GM12878 (cell line): ENCODE data around the gene MAP4K5.

Experiments
- ASH2L ChIP-seq: fragments of 300-600, 200-600 bp; sonication (generic); IDR thresholded peaks from 2 replicates; pipeline ENCODE4 v1.6.1; 2017; ENCODE audit warnings: low read depth, mild to moderate bottlenecking, borderline replicate concordance
- SIX5 ChIP-seq: IDR thresholded peaks from 2 replicates; pipeline ENCODE4 v1.6.1; 2011; ENCODE audit warnings: mild to moderate bottlenecking, low read depth, low read length, moderate library complexity; ENCODE audit not compliant: severe bottlenecking
- SMAD5 ChIP-seq: IDR thresholded peaks from 2 replicates; pipeline ENCODE4 v1.6.1; 2016; ENCODE audit warnings: antibody characterized with exemption, low read depth
- SP1 ChIP-seq: IDR thresholded peaks from one replicate; pipeline ENCODE4 v1.6.1; 2011; ENCODE audit warnings: low read depth, low read length
- SUPT20H ChIP-seq: IDR thresholded peaks from 2 replicates; pipeline ENCODE4 v1.6.1; 2011; ENCODE audit warnings: low read depth, mild to moderate bottlenecking, low read length, moderate library complexity, borderline replicate concordance; ENCODE audit not compliant: control insufficient read depth
- TF ChIP-seq, protein P1 (sequence below), 3 experiments: IDR thresholded peaks in 2 of 3; conservative IDR thresholded peaks in 1 of 3; 2 replicates each; pipeline ENCODE4 v1.5.1; 2011; ENCODE audit warnings: low read depth in 3 of 3, low read length in 3 of 3, mild to moderate bottlenecking in 3 of 3, control low read depth in 2 of 3, moderate library complexity in 2 of 3, inconsistent platforms in 1 of 3, mixed read lengths in 1 of 3; ENCODE audit not compliant: control insufficient read depth in 2 of 3, insufficient read depth in 1 of 3; ENCODE audit errors: extremely low read depth in 1 of 3

DNA sequence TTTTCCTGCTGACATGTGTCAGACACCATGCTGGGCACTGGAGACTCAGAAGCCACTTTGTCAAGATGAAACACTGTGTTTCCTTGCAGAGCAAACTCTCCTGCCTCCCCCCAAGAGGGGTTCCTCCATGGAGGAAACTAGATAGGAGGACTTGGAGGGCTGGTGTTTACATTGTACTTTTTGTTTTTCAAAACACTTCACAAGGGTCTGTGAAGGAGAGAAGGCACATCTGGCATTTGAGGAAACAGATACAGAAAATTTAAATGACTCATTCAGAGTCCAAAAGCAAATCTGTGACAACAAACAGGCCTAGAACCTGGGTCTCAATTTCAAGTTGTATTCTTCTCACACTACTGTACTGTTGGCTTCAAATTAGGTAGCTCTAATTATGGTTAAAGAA lies 128.9 kb downstream of the MAP4K5 start:
- no peak for TF ChIP-seq ASH2L
- TF ChIP-seq, protein P1, sequence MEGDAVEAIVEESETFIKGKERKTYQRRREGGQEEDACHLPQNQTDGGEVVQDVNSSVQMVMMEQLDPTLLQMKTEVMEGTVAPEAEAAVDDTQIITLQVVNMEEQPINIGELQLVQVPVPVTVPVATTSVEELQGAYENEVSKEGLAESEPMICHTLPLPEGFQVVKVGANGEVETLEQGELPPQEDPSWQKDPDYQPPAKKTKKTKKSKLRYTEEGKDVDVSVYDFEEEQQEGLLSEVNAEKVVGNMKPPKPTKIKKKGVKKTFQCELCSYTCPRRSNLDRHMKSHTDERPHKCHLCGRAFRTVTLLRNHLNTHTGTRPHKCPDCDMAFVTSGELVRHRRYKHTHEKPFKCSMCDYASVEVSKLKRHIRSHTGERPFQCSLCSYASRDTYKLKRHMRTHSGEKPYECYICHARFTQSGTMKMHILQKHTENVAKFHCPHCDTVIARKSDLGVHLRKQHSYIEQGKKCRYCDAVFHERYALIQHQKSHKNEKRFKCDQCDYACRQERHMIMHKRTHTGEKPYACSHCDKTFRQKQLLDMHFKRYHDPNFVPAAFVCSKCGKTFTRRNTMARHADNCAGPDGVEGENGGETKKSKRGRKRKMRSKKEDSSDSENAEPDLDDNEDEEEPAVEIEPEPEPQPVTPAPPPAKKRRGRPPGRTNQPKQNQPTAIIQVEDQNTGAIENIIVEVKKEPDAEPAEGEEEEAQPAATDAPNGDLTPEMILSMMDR (IDR thresholded peaks at IDR 0.05 in 2 of 3, conservative IDR thresholded peaks at IDR 0.05 in 1 of 3; ENCODE audit: control insufficient read depth in 2 of 3, extremely low read depth in 1 of 3, insufficient read depth in 1 of 3, low read depth in 3 of 3, low read length in 3 of 3): no peak
- TF ChIP-seq SP1: no peak
- TF ChIP-seq SUPT20H: no peak
- no peak for TF ChIP-seq SMAD5
- TF ChIP-seq SIX5: no peak
